ENCODE data around the gene CASP12.
"Not testable (repeated sequence)": the region's sequence is repeated elsewhere in the genome, so short reads cannot be mapped to it uniquely, and the experiment has no call there.

The CASP12 gene

GRCh38 chr11:104897891-104898684 is at the start of gene CASP12:
Gene CASP12 (minus strand): TSS chr11:104898460.
- no peak for DNase-seq

- DNase-seq, result no peak
These were observed 48.6 kb upstream of the CASP12 start for GRCh38 chr11:104946907-104947306.

- DNase-seq, result no peak
These were observed 45.8 kb upstream of the CASP12 start for GRCh38 chr11:104944076-104944475.

GRCh38 chr11:104943561-104943960 is 45.3 kb upstream of the CASP12 start:
- no peak for DNase-seq

GRCh38 chr11:104934594-104934993 is 36.3 kb upstream of the CASP12 start:
- no peak for DNase-seq

- DNase-seq, result not testable (repeated sequence)
These were observed 35.8 kb upstream of the CASP12 start for GRCh38 chr11:104934073-104934472.

- no peak for DNase-seq
These were observed 30.6 kb upstream of the CASP12 start for GRCh38 chr11:104928811-104929210.

GRCh38 chr11:104926771-104927611 is 28.7 kb upstream of the CASP12 start:
- no peak for DNase-seq

- DNase-seq, result no peak
These were observed 27.6 kb upstream of the CASP12 start for GRCh38 chr11:104925850-104926249.

- DNase-seq, result no peak
These were observed 20.0 kb upstream of the CASP12 start for GRCh38 chr11:104918113-104918824.

GRCh38 chr11:104917271-104918112 is 19.2 kb upstream of the CASP12 start:
- DNase-seq, result no peak

- no peak for DNase-seq
These were observed 18.2 kb upstream of the CASP12 start for GRCh38 chr11:104916442-104916841.

- no peak for DNase-seq
These were observed 13.8 kb upstream of the CASP12 start for GRCh38 chr11:104912102-104912501.

GRCh38 chr11:104908186-104908531 is 9.9 kb upstream of the CASP12 start:
- DNase-seq, result no peak

GRCh38 chr11:104907521-104908185 is 9.4 kb upstream of the CASP12 start:
- DNase-seq, result no peak

- DNase-seq, result no peak
These were observed 7.0 kb upstream of the CASP12 start for GRCh38 chr11:104905271-104905670.

- no peak for DNase-seq
These were observed 966 bp upstream of the CASP12 start for GRCh38 chr11:104899226-104899625.

GRCh38 chr11:104898685-104899013 is 389 bp upstream of the CASP12 start:
- no peak for DNase-seq

- DNase-seq, result no peak
These were observed 2.6 kb downstream of the CASP12 start for GRCh38 chr11:104895634-104896033.

GRCh38 chr11:104893876-104894275 is 4.4 kb downstream of the CASP12 start:
- DNase-seq, result no peak

GRCh38 chr11:104892723-104893511 is 5.3 kb downstream of the CASP12 start:
- no peak for DNase-seq

Measured in activated CD4-positive, CD25-positive, alpha-beta regulatory T cell (primary cell).